Parathyroid adenoma (tissue), 2 donors: ENCODE measurements around the gene CAPN9.
A peak's percentile ranks its signal among the peaks of the same experiment; 100 is the strongest.

Experiments used
- H2AFZ ChIP-seq: fragments of 300-600 bp; sonication (generic); one replicate; pipeline ENCODE4 v1.7.0; 2017; ENCODE audit warnings: antibody characterized with exemption, mild to moderate bottlenecking
- H3K27ac ChIP-seq: fragments of 300-600 bp; sonication (generic); one replicate; pipeline ENCODE4 v1.7.0; 2017
- H3K27me3 ChIP-seq: fragments of 300-600 bp; sonication (generic); one replicate; pipeline ENCODE4 v1.7.0; 2017; ENCODE audit warnings: low read length; ENCODE audit not compliant: control insufficient read depth, insufficient read depth
- H3K36me3 ChIP-seq: fragments of 300-600 bp; sonication (generic); one replicate; pipeline ENCODE4 v1.7.0; 2017; ENCODE audit warnings: low read length; ENCODE audit not compliant: control insufficient read depth, insufficient read depth
- H3K4me1 ChIP-seq: fragments of 300-600 bp; sonication (generic); one replicate; pipeline ENCODE4 v1.7.0; 2017; ENCODE audit warnings: control low read depth
- H3K4me2 ChIP-seq: fragments of 300-600 bp; sonication (generic); one replicate; pipeline ENCODE4 v1.7.0; 2017; ENCODE audit warnings: low read length
- H3K4me3 ChIP-seq: fragments of 300-600 bp; sonication (generic); one replicate; pipeline ENCODE4 v1.7.0; 2017; ENCODE audit warnings: low read depth, low read length
- H3K79me2 ChIP-seq: fragments of 300-600 bp; sonication (generic); one replicate; pipeline ENCODE4 v1.7.0; 2017; ENCODE audit warnings: control low read depth
- H3K9ac ChIP-seq: fragments of 300-600 bp; sonication (generic); one replicate; pipeline ENCODE4 v1.7.0; 2017; ENCODE audit warnings: mild to moderate bottlenecking
- H3K9me3 ChIP-seq: fragments of 300-600 bp; sonication (generic); one replicate; pipeline ENCODE4 v1.7.0; 2017; ENCODE audit warnings: low read length; ENCODE audit not compliant: control insufficient read depth
- TF ChIP-seq, protein P1 (sequence below): fragments of 300-600 bp; sonication (generic); IDR thresholded peaks from one replicate; pipeline ENCODE4 v1.7.0; 2017; ENCODE audit warnings: antibody characterized with exemption, mild to moderate bottlenecking
- donor health status: primary hyperparathyroidism.

CAPN9 gene

DNA sequence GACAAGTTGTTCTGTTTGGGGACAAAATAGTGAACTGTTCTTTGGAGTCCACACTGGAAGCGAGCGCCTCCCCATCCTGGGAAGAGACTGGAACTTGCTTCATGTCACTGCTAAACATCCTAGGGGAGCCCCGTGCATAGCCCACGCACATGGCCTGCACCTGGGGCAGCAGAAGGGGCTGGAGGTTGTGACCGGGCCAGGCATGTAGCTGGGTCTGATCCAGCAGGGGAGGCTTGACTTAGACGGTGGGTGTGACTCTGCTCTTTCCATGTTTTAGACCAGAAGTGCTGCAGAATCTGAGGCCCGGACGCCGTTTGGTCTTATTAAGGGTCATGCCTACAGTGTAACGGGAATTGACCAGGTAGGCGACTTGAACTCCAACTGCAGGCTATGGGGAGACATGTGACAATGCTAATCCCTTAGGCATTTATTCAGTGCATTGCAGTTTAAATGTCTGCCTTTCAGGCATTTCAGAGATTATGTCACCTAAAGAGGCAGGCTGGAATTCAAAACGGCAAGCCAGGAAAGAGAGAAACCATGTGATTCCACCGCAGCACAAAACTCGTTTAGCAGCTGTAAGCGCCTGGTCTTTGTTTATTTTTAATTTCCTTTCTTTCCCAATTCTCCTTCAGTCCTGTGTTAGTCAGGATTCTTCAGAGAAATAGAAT lies 21.8 kb downstream of the CAPN9 start:
- Histone ChIP-seq H3K27ac (peak overlapping the region; percentile 49), H2AFZ (peak overlapping the region; percentile 73), H3K79me2 (no peaks in the 10 kb centered on the region), H3K4me2 (peak overlapping the region; percentile 26), H3K4me1 (peaks cover 4% of the 10 kb centered on the region), H3K27me3 (no peaks in the 10 kb centered on the region), H3K4me3 (no peak overlapping the region), H3K36me3 (no peaks in the 10 kb centered on the region), H3K9ac (no peak overlapping the region), H3K9me3 (no peaks in the 10 kb centered on the region)
- TF ChIP-seq, protein P1, sequence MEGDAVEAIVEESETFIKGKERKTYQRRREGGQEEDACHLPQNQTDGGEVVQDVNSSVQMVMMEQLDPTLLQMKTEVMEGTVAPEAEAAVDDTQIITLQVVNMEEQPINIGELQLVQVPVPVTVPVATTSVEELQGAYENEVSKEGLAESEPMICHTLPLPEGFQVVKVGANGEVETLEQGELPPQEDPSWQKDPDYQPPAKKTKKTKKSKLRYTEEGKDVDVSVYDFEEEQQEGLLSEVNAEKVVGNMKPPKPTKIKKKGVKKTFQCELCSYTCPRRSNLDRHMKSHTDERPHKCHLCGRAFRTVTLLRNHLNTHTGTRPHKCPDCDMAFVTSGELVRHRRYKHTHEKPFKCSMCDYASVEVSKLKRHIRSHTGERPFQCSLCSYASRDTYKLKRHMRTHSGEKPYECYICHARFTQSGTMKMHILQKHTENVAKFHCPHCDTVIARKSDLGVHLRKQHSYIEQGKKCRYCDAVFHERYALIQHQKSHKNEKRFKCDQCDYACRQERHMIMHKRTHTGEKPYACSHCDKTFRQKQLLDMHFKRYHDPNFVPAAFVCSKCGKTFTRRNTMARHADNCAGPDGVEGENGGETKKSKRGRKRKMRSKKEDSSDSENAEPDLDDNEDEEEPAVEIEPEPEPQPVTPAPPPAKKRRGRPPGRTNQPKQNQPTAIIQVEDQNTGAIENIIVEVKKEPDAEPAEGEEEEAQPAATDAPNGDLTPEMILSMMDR = no peak

DNA sequence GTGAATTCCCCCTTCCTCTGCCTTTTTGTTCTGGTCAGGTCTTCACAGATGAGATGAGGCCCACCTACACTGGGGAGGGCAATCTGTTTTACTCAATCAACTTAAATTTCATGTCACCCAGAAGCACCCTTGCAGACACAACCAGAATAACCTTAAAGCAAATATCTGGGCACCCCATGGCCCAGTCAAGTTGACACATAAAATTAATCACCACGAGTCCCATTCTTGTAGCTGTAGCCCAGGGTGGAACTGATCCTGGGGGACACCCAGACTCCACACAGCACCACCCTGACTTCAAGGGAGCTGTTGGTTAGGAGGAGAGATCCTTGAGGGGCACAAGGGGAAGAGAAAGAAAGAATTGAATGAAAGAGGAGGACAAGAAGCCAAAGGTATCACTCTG lies 23.1 kb downstream of the CAPN9 start:
- Histone ChIP-seq H3K27me3 (no peaks in the 10 kb centered on the region), H3K4me1 (peaks cover 4% of the 10 kb centered on the region), H3K79me2 (no peaks in the 10 kb centered on the region), H3K4me3 (no peak overlapping the region), H3K4me2 (no peak overlapping the region), H3K9me3 (no peaks in the 10 kb centered on the region), H3K36me3 (no peaks in the 10 kb centered on the region), H3K9ac (no peak overlapping the region), H2AFZ (no peak overlapping the region), H3K27ac (no peak overlapping the region)
- TF ChIP-seq, protein P1 = no peak

DNA sequence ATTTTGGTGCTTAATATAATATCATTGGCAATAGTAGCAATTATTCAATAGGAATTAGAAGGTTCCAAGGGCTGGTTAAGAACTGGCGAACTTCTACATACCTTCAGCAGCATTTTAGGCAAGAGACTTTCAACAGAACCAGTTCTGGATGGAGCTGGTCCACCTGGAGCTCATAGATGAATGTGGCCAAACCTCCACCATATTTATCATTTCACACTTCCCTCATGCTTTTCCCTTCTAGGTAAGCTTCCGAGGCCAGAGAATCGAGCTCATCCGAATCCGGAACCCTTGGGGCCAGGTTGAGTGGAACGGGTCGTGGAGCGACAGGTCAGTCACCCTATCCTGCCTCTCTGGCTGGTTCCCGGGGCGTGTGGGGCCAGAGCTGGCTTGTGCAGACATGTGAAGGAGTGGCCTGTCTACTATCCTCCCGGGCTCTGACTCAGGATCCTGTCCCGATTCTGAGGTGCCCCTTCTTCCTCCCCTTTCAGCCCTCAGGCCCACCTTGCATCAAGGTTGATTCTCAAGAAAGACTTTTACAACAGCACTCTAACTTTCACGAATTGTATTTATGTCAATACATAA lies 24.7 kb downstream of the CAPN9 start:
- Histone ChIP-seq H3K79me2 (no peaks in the 10 kb centered on the region), H3K4me2 (no peak overlapping the region), H3K27ac (no peak overlapping the region), H3K9me3 (no peaks in the 10 kb centered on the region), H3K4me1 (peaks cover 4% of the 10 kb centered on the region), H3K9ac (no peak overlapping the region), H3K4me3 (no peak overlapping the region), H2AFZ (no peak overlapping the region), H3K27me3 (no peaks in the 10 kb centered on the region), H3K36me3 (no peaks in the 10 kb centered on the region)
- TF ChIP-seq, protein P1 = no peak

DNA sequence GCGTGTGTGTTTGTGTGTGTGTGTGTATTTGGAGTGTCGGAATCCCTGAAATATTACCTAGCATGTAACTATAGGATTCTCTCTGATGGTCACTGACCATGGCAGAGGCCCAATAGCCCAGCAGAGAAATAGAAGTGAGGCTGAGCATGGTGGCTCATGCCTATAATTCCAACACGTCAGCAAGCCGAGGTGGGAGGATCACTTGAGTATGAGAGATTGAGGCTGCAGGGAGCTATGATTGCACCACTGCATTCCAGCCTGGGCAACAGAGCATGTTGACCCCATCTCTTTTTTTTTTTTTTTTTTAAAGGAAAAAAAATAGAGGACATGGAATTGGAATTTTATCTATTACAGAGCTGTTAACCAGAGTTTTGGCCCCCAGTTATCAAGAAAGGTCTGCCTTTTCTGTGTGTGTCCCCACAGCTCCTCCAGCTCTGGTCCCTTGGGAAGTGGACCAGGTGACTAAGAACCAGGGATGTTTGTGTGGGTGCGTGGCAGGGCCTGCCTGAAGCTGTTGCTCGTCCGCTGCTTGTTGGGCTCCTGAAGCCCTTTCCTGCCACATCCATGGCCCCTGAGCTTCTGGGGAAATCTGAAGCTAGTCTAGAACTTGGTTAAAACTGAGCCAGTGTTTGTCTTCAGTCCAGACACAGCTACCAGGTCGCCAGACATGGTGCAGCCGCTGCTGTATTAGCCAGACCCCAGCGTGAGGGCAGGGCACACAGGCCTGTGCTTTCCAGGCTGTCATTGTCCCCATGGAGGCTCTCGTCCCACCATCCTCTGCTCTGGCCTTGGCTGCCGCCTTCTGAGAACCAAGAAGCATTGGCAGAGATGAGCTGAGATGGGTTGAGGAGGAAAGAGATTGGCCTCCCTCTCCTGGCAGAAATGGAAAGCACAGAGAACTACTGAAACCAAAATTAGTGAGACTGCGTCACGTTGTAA lies 25.5 kb downstream of the CAPN9 start:
- Histone ChIP-seq H3K36me3 (no peaks in the 10 kb centered on the region), H3K9ac (no peak overlapping the region), H3K27ac (no peak overlapping the region), H3K9me3 (no peaks in the 10 kb centered on the region), H3K4me3 (no peak overlapping the region), H2AFZ (peak overlapping the region; percentile 85), H3K27me3 (no peaks in the 10 kb centered on the region), H3K4me1 (peaks cover 4% of the 10 kb centered on the region), H3K79me2 (no peaks in the 10 kb centered on the region), H3K4me2 (peak overlapping the region; percentile 4)
- TF ChIP-seq, protein P1 = peak; percentile 67
